GM12878 (cell line): ENCODE data around the gene RNF13. TPM values are rescaled to one million over a fixed set of nuclear protein-coding genes. Genes with fewer than 3 reads are reported as not detected.

Experiments used
- ATAC-seq: fragments of 200-7000 bp; cut with Tn5 transposase; 3 replicates; pipeline ENCODE4 v1.9.1; 2020; ENCODE audit warnings: mild to moderate bottlenecking, moderate library complexity
- BruUV-seq: library from RNA; stranded (reverse); fragments of 400-500 nt; replicated peaks from 2 replicates; lab custom pipeline; 2021; lab: Mats Ljungman, UMichigan
- CTCF ChIA-PET: fragments of 300-600 bp; sonication (Branson Sonifier 250); formaldehyde crosslinking; extraction: SDS; loops from one replicate; lab custom pipeline; 2021; ENCODE audit warnings: inconsistent platforms; lab: Yijun Ruan, JAX
- POLR2A ChIA-PET: fragments of 350-600 bp; formaldehyde crosslinking; extraction: SDS; loops from one replicate; lab custom pipeline; 2021; ENCODE audit warnings: inconsistent platforms; lab: Charles Lee
- RAD21 ChIA-PET: fragments of 300-600 bp; sonication (Branson Sonifier 250); formaldehyde crosslinking; loops from one replicate; lab custom pipeline; 2023; ENCODE audit warnings: antibody characterized with exemption; ENCODE audit not compliant: unreplicated experiment; lab: Charles Lee
- SMC1A ChIA-PET: fragments of 300-600 bp; sonication (Branson Sonifier 250); formaldehyde crosslinking; loops from one replicate; lab custom pipeline; 2023; ENCODE audit not compliant: unreplicated experiment, uncharacterized antibody; lab: Charles Lee
- DNase-seq: peaks from one replicate; pipeline ENCODE4 v3.0.0-alpha.2; 2011; ENCODE audit warnings: low read depth, low spot score
- FAIRE-seq: peaks from 3 replicates; lab custom pipeline; 2011; peaks lifted over from hg19 to GRCh38; lab: Jason Lieb, UNC
- H2AFZ ChIP-seq: 2 replicates; pipeline ENCODE4 v1.6.0; 2011; ENCODE audit warnings: low read depth, low read length, control low read depth; ENCODE audit not compliant: control insufficient read depth
- H3K27ac ChIP-seq: 2 replicates; pipeline ENCODE4 v1.5.1; 2011; ENCODE audit warnings: control low read depth; ENCODE audit not compliant: control insufficient read depth, insufficient read depth
- H3K27me3 ChIP-seq, 2 experiments: replicated peaks in 1 of 2; 2 replicates each; pipeline versions ENCODE4 v1.6.0 to v1.6.1; 2011; ENCODE audit warnings: low read length in 1 of 2; ENCODE audit not compliant: control insufficient read depth in 2 of 2, insufficient read depth in 2 of 2
- H3K36me3 ChIP-seq, 2 experiments: 2 replicates each; pipeline ENCODE4 v1.5.1; 2011; ENCODE audit warnings: low read length in 1 of 2; ENCODE audit not compliant: control insufficient read depth in 2 of 2, insufficient read depth in 2 of 2
- H3K4me1 ChIP-seq: 2 replicates; pipeline ENCODE4 v1.6.1; 2011; ENCODE audit warnings: mild to moderate bottlenecking, low read length, moderate library complexity, mixed read lengths; ENCODE audit not compliant: control insufficient read depth, insufficient read depth
- H3K4me2 ChIP-seq: 2 replicates; pipeline ENCODE4 v1.6.0; 2011; ENCODE audit warnings: control low read depth; ENCODE audit not compliant: control insufficient read depth, insufficient read depth
- H3K4me3 ChIP-seq: fragments of 200-600 bp; sonication (generic); 2 replicates; pipeline ENCODE4 v1.5.1; 2016
- H3K79me2 ChIP-seq: 2 replicates; pipeline ENCODE4 v1.6.0; 2011; ENCODE audit warnings: low read length; ENCODE audit not compliant: control insufficient read depth, insufficient read depth
- H3K9ac ChIP-seq: 2 replicates; pipeline ENCODE4 v1.8.0; 2011; ENCODE audit warnings: low read length, control low read depth, mixed read lengths; ENCODE audit not compliant: control insufficient read depth, insufficient read depth
- H3K9me3 ChIP-seq: replicated peaks from 3 replicates; pipeline ENCODE4 v1.5.1; 2011; ENCODE audit warnings: mild to moderate bottlenecking, low read length; ENCODE audit not compliant: control insufficient read depth, insufficient read depth
- H4K20me1 ChIP-seq: 2 replicates; pipeline ENCODE4 v1.6.0; 2011; ENCODE audit not compliant: control insufficient read depth, insufficient read depth
- BACH1 ChIP-seq: fragments of 450-650 bp; IDR thresholded peaks from 2 replicates; pipeline ENCODE4 v1.6.1; 2017; ENCODE audit warnings: mild to moderate bottlenecking, borderline replicate concordance
- BMI1 ChIP-seq: fragments of 450-650 bp; IDR thresholded peaks from 2 replicates; pipeline ENCODE4 v1.6.1; 2016; ENCODE audit warnings: mild to moderate bottlenecking, moderate library complexity, borderline replicate concordance
- CHD4 ChIP-seq: fragments of 200-600 bp; sonication (generic); IDR thresholded peaks from 2 replicates; pipeline ENCODE4 v1.6.1; 2016; ENCODE audit warnings: mild to moderate bottlenecking
- CREB1 ChIP-seq: IDR thresholded peaks from 2 replicates; pipeline ENCODE4 v1.6.1; 2012; ENCODE audit warnings: low read depth, mild to moderate bottlenecking, inconsistent platforms
- EED ChIP-seq: sonication (generic); IDR thresholded peaks from 2 replicates; pipeline ENCODE4 v1.6.1; 2016; ENCODE audit warnings: antibody characterized with exemption, low read depth
- EZH2 ChIP-seq: IDR thresholded peaks from 2 replicates; pipeline ENCODE4 v1.6.1; 2012; ENCODE audit warnings: low read depth, mild to moderate bottlenecking, control low read depth, inconsistent platforms, low read length, borderline replicate concordance; ENCODE audit not compliant: control insufficient read depth
- GATAD2B ChIP-seq: fragments of 450-650 bp; conservative IDR thresholded peaks from 2 replicates; pipeline ENCODE4 v1.6.1; 2017; ENCODE audit warnings: low read depth, mild to moderate bottlenecking, moderate library complexity
- HDAC6 ChIP-seq: fragments of 200-600 bp; sonication (generic); IDR thresholded peaks from one replicate; pipeline ENCODE4 v1.8.0; 2017; ENCODE audit warnings: antibody characterized with exemption; ENCODE audit not compliant: unreplicated experiment
- NFXL1 ChIP-seq: fragments of 450-650 bp; IDR thresholded peaks from 2 replicates; pipeline ENCODE4 v1.6.1; 2017; ENCODE audit warnings: antibody characterized with exemption, mild to moderate bottlenecking, borderline replicate concordance
- RELA ChIP-seq: fragments of 450-650 bp; IDR thresholded peaks from 2 replicates; pipeline ENCODE4 v1.8.0; 2014; ENCODE audit warnings: borderline replicate concordance; ENCODE audit not compliant: partially characterized antibody
- ZNF217 ChIP-seq: fragments of 450-650 bp; IDR thresholded peaks from 2 replicates; pipeline ENCODE4 v1.6.1; 2017; ENCODE audit warnings: antibody characterized with exemption, mild to moderate bottlenecking
- ZNF274 ChIP-seq: IDR thresholded peaks from one replicate; pipeline ENCODE4 v1.8.0; 2011; ENCODE audit not compliant: insufficient read length, insufficient read depth
- ZSCAN29 ChIP-seq: fragments of 450-650 bp; IDR thresholded peaks from 2 replicates; pipeline ENCODE4 v1.6.1; 2017; ENCODE audit warnings: mild to moderate bottlenecking, moderate library complexity
- WGBS: methylation state at CpG from one replicate; pipeline ENCODE4 v1.1.6; 2016; ENCODE audit warnings: low lambda C conversion rate; ENCODE audit not compliant: insufficient replicate concordance, insufficient coverage; ENCODE audit errors: missing lambda C conversion rate; 5-methylcytosine and 5-hydroxymethylcytosine counted together
- in situ Hi-C: fragments of 300-500 bp; cut with MboI; formaldehyde crosslinking; loops from 9 replicates; pipeline ENCODE4 v1.14.3; 2018; ENCODE audit warnings: mixed read lengths
- intact Hi-C: fragments of 100-400 bp; cut with micrococcal nuclease; formaldehyde crosslinking; loops from one replicate; pipeline ENCODE4 v1.14.2; 2022; ENCODE audit not compliant: unreplicated experiment
- polyA plus RNA-seq, 11 experiments: library from polyadenylated mRNA; depleted of rRNA in 4 of 11; unstranded in 6 of 11; stranded (reverse) in 5 of 11; fragments of >200 nt; fragmentation: Nextera tagmentation in 4 of 11; fragmentation: Illumina TruSeq in 1 of 11; extraction: Ambion mirVana in 4 of 11; extraction: Trizol in 1 of 11; gene quantifications; 1 replicate in 1 of 11; 2 replicates in 10 of 11; pipeline versions ENCODE4 v1.2.1 to v1.2.3, GENCODE V29; 2011 to 2016; ENCODE audit warnings: inconsistent platforms in 2 of 11, missing spikeins in 2 of 11, low read depth in 1 of 11
- total RNA-seq, 4 experiments: library from RNA; depleted of rRNA in 3 of 4; stranded (reverse); fragments of >200 nt in 3 of 4; fragmentation: Illumina TruSeq in 1 of 4; extraction: Trizol in 1 of 4; gene quantifications; 2 replicates each; pipeline versions ENCODE4 v1.2.1 to v1.2.3, GENCODE V29; 2013 to 2021
- TF ChIP-seq, protein P1 (sequence below): fragments of 450-650 bp; IDR thresholded peaks from 2 replicates; pipeline ENCODE4 v1.6.1; 2017; ENCODE audit warnings: antibody characterized with exemption, mild to moderate bottlenecking, moderate library complexity
- TF ChIP-seq, protein P2 (sequence below): fragments of 150-350 bp; IDR thresholded peaks from 2 replicates; pipeline ENCODE4 v1.6.1; 2014; ENCODE audit warnings: mild to moderate bottlenecking, low read depth, low read length
- TF ChIP-seq, protein P3 (sequence below): fragments of 450-650 bp; formaldehyde crosslinking; IDR thresholded peaks from 2 replicates; pipeline ENCODE4 v1.4.0; 2022; ENCODE audit warnings: mild to moderate bottlenecking, moderate library complexity

The RNF13 gene
- total and polyA plus RNA-seq, 10 of the 15 experiments (the other 5 are each of a cell fraction or from before 2014, with no cell fraction given) = 18.9 to 73.4 (median 36.7) TPM

DNA sequence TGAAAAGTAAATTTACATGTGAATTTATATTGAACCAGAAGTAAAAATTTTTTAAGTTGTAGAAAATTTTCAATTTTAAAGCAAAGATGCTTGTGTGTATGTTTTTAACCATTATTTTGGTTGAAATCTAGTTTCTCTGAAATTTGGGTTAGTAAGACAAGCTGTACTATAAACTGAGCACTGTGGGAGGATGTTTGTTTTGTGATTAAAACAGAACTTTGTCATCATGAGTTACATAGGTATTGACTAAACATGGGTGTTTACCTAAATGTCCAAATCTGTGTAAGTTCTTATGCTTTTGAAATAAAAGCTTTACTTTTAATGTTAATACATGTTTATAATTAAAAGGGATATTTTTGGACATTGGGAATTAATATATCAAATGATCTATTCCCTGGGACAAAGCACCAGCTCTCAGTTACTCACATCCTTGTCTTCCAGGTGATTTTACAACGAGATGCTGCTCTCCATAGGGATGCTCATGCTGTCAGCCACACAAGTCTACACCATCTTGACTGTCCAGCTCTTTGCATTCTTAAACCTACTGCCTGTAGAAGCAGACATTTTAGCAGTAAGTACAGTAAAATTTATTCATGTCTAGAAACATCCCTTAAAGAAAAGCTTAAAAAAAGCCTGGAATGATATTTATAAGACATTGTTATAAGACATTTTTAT, 32.7 kb downstream of the RNF13 start:
- no peaks in the 10 kb centered on the region for H3K27me3 ChIP-seq
- peaks cover 0 to 13% of the 10 kb centered on the region in 2 experiments; a peak in 2 of 4 replicates for H3K36me3 ChIP-seq
- ChIA-PET CTCF (interaction anchor here (0.6 to 0.9 kb wide), 2 partner anchors 9 to 44 kb away, joined by 3 to 7 read pairs; no protein-coding TSS in a partner anchor), POLR2A (no interaction called here), SMC1A (interaction anchor here (0.7 to 1.0 kb wide), 3 partner anchors 9 to 403 kb away, joined by 3 to 4 read pairs (median 3); no protein-coding TSS in a partner anchor), RAD21 (no interaction called here)
- TF ChIP-seq, protein P1, sequence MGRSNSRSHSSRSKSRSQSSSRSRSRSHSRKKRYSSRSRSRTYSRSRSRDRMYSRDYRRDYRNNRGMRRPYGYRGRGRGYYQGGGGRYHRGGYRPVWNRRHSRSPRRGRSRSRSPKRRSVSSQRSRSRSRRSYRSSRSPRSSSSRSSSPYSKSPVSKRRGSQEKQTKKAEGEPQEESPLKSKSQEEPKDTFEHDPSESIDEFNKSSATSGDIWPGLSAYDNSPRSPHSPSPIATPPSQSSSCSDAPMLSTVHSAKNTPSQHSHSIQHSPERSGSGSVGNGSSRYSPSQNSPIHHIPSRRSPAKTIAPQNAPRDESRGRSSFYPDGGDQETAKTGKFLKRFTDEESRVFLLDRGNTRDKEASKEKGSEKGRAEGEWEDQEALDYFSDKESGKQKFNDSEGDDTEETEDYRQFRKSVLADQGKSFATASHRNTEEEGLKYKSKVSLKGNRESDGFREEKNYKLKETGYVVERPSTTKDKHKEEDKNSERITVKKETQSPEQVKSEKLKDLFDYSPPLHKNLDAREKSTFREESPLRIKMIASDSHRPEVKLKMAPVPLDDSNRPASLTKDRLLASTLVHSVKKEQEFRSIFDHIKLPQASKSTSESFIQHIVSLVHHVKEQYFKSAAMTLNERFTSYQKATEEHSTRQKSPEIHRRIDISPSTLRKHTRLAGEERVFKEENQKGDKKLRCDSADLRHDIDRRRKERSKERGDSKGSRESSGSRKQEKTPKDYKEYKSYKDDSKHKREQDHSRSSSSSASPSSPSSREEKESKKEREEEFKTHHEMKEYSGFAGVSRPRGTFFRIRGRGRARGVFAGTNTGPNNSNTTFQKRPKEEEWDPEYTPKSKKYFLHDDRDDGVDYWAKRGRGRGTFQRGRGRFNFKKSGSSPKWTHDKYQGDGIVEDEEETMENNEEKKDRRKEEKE = no peak
- TF ChIP-seq BMI1 (no peak), CREB1 (no peak), ZNF217 (no peak), NFXL1 (no peak), EZH2 (no peak), ZNF274 (no peak), GATAD2B (no peak), HDAC6 (no peak), RELA (no peak), CHD4 (no peak), ZSCAN29 (no peak), EED (no peak), BACH1 (no peak)
- TF ChIP-seq, protein P2, sequence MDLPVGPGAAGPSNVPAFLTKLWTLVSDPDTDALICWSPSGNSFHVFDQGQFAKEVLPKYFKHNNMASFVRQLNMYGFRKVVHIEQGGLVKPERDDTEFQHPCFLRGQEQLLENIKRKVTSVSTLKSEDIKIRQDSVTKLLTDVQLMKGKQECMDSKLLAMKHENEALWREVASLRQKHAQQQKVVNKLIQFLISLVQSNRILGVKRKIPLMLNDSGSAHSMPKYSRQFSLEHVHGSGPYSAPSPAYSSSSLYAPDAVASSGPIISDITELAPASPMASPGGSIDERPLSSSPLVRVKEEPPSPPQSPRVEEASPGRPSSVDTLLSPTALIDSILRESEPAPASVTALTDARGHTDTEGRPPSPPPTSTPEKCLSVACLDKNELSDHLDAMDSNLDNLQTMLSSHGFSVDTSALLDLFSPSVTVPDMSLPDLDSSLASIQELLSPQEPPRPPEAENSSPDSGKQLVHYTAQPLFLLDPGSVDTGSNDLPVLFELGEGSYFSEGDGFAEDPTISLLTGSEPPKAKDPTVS = no peak
- TF ChIP-seq, protein P3, sequence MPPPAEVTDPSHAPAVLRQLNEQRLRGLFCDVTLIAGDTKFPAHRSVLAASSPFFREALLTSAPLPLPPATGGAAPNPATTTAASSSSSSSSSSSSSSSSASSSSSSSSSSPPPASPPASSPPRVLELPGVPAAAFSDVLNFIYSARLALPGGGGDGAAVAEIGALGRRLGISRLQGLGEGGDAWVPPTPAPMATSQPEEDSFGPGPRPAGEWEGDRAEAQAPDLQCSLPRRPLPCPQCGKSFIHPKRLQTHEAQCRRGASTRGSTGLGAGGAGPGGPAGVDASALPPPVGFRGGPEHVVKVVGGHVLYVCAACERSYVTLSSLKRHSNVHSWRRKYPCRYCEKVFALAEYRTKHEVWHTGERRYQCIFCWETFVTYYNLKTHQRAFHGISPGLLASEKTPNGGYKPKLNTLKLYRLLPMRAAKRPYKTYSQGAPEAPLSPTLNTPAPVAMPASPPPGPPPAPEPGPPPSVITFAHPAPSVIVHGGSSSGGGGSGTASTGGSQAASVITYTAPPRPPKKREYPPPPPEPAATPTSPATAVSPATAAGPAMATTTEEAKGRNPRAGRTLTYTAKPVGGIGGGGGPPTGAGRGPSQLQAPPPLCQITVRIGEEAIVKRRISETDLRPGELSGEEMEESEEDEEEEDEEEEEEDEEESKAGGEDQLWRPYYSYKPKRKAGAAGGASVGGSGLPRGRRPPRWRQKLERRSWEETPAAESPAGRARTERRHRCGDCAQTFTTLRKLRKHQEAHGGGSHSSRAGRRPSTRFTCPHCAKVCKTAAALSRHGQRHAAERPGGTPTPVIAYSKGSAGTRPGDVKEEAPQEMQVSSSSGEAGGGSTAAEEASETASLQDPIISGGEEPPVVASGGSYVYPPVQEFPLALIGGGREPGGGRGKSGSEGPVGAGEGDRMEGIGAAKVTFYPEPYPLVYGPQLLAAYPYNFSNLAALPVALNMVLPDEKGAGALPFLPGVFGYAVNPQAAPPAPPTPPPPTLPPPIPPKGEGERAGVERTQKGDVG (CRISPR knock-in tag) = no peak
- FAIRE-seq (no peak), DNase-seq (no peak), ATAC-seq (no peak)
- no peak overlapping the region for H3K9ac ChIP-seq
- no TSS peak for BruUV-seq
- H3K4me1 ChIP-seq = no peaks in the 10 kb centered on the region
- H4K20me1 ChIP-seq = no peaks in the 10 kb centered on the region
- H3K4me2 ChIP-seq = no peak overlapping the region
- peaks cover 2% of the 10 kb centered on the region for H3K79me2 ChIP-seq
- intact Hi-C loops (no loop called here), in situ Hi-C loops (no loop called here)
- no peak overlapping the region for H3K4me3 ChIP-seq
- no peak overlapping the region for H2AFZ ChIP-seq
- H3K27ac ChIP-seq = no peak overlapping the region
- 95% methylated on average over 1 of the region's 1 CpG for WGBS
- H3K9me3 ChIP-seq = no peaks in the 10 kb centered on the region; the same call in 2 of the 3 replicates
